Tongue (tissue), 2 donors: Measurements from ENCODE around the gene SP1. TPM values are rescaled to one million over a fixed set of nuclear protein-coding genes. Genes with fewer than 3 reads are reported as not detected.
A peak's percentile ranks its signal among the peaks of the same experiment; 100 is the strongest.
"Not testable (repeated sequence)": the region's sequence is repeated elsewhere in the genome, so short reads cannot be mapped to it uniquely, and the experiment has no call there.

Experiments used
- DNase-seq: peaks from one replicate; pipeline ENCODE4 v3.0.0-alpha.2; 2015
- total RNA-seq: library from RNA; depleted of rRNA; stranded (reverse); fragments of >200 nt; gene quantifications from one replicate; pipeline ENCODE4 v1.2.3, GENCODE V29; 2014

Gene SP1
- total RNA-seq, 1 donor from 2014 or later, result 53.1 TPM

DNA sequence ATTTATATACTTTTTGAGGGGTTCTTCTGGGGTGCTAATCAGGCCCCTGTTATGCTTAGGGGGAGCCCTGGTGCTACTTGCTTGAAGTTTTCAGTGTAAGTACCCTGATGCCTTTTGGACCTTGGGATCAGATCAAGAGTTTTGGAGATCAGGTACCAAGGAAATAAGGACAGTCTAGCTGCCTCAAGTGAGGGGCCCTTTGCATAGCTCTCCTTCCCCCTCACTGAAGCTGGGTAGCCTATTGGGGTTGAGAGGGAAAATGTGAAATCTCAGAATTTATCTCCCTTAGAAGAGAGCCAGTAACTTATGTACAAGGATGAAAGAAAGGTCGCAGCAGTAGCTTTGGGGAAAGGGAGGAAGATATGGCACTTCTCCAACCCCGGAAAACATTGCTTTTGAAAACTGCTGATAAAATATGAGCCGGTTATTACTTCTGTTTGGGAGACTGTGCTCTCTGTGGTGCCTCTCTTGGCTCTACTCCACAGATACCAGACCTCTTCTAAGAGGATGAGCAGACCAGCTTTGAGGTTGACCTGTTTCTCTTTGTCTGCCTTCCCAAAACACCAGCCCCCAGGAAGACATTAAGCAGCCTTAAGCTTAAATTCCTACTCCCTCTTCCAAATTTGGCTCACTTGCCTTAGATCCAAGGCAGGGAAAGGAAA, 34.9 kb downstream of the SP1 start:
- no peak for DNase-seq

- not testable (repeated sequence) for DNase-seq
Measured at GRCh38 chr12:53415752-53416389, 35.9 kb downstream of the SP1 start.

DNA sequence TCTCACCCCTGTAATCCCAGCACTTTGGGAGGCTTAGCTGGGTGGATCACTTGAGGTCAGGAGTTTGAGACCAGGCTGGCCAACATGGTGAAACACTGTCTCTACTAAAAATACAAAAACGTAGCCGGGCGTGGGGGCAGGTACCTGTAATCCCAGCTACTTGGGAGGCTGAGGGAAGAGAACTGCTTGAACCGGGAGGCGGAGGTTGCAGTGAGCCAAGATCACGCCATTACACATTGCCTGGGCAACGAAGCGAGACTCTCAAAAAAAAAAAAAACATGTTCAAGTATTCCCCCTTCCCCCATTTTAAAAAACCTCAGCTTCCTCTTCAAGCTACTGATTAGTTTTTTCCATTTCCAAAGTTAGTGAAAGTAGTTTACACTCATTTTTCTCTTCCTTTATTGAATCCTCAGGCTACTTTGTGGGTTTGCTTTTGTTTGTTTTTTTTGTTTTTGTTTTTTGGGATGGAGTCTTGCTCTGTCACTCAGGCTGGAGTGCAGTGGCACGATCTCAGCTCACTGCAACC, 37.4 kb downstream of the SP1 start:
- DNase-seq, result not testable (repeated sequence)

DNA sequence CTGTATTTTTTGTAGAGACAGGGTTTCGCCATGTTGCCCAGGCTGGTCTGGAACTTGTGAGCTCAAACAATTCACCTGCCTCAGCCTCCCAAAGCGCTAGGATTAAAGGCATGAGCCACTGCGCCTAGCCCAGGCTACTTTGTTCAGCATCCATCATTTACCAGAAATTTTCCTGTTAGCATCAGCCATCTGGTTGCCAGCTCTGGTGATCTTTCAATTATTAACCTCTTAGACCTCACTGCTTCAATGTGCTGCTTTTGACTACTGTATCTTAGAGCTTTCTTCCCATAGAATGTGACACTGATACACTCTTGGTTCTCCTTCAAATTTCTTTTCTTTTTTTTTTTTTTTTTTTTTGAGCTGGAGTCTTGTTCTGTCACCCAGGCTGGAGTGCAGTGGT, 38.2 kb downstream of the SP1 start:
- no peak for DNase-seq

DNA sequence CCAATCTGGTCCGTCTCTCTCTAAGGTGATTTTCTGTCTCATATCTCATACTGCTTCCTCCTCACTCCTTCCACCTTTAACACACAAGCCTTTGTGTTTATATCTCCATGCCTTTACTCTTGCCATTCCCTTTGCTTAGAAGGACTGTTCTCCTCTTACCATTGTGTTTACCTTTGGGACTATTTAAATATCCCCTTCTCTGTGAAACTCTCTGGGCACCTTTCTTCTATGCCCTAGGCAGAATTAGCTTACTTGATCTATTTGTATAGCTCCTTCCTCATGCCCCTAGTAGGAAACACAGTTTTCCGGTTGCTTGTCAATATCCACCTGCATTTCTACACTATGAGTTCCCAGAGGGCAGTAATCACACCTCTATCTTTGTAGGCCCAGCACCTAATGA, 39.8 kb downstream of the SP1 start:
- no peak for DNase-seq

DNA sequence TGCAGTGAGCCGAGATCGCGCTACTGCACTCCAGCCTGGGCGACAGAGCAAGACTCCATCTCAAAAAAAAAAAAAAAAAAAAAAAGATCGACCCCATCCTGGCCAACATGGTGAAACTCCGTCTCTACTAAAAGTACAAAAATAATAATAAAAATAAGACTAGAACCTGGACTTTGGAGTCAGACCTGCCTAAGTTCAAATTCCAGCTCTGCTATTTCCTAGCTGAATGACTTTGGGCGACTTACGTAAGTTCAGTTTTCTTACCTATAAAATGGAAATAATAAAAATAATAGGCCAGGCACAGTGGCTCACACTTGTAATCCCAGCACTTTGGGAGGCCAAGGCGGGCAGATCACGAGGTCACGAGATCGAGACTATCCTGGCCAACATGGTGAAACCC, 42.3 kb downstream of the SP1 start:
- DNase-seq, result not testable (repeated sequence)

GRCh38 chr12:53423597-53423996, 43.6 kb downstream of the SP1 start, which contains the start of gene AMHR2:
AMHR2 (plus strand) TSS chr12:53423855; CDS start chr12:53423935, 80 bp downstream.
- no peak for DNase-seq

GRCh38 chr12:53424626-53425514, 44.9 kb downstream of the SP1 start:
- DNase-seq, result no peak

DNA sequence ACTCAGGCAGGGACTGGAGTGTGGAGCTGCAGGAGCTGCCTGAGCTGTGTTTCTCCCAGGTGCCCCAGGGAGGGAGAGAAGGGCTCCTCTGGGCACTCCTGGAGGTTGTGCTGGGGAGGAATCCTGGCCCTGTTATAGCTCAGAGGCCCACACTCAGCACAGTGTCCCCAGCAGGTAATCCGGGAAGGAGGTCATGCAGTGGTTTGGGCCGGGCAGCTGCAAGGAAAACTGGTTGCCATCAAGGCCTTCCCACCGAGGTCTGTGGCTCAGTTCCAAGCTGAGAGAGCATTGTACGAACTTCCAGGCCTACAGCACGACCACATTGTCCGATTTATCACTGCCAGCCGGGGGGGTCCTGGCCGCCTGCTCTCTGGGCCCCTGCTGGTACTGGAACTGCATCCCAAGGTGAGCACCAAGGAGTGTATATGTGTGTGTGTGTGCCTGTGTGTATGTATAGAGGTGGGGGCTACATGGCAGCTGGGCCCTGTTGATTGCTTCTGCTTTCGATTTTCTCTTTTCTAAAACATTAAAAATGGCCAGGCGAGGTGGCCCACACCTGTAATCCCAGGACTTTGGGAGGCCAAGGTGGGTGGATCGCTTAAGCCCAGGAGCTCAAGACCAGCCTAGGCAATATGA, 45.7 kb downstream of the SP1 start:
- DNase-seq, result no peak

DNA sequence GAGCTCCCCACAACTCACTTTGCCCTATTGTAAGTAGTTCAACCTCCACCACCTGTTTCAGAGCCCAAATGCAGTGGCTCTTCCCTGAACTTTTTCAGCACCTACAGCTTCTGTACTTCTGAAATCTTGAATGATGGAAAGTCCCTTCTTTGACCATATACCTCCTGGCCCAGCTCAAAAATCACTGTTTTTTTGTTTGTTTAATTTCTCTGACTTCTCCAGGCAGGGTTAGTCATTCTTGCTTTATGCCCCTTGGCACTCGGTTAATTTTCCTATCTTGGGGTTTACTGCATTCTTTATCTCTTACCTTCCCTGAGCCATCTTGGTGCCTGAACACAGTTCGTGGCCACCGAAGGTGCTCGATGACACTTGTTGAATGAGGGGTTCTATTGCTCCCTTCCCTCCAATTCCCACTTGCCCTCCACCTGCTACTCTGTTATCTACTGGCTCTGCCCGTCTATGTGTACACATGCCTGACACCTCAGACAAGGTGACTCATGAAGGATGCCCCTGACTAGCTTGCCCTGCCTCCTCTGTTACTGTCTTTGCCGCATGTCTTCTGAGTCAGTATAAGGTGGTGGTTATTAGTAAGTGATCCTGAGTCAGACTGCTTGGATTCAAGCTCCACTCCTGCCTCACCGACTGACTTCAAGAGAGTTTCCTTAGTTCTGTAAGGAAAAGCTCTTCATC, 48.1 kb downstream of the SP1 start:
- no peak for DNase-seq

DNA sequence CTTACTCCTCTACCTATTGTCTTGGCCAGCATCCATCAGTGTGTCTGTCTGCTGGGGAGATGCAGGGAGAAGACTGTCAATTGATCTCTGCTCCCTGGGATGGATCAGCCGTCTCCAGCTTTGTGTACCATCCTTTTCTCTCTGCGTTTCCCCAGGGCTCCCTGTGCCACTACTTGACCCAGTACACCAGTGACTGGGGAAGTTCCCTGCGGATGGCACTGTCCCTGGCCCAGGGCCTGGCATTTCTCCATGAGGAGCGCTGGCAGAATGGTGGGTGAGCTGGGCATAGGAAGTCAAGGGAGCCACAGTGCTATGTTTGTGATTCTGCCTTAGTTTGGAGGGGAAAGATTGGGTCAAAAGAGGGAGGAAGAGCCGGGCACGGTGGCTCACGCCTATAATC, 48.8 kb downstream of the SP1 start:
- no peak for DNase-seq

DNA sequence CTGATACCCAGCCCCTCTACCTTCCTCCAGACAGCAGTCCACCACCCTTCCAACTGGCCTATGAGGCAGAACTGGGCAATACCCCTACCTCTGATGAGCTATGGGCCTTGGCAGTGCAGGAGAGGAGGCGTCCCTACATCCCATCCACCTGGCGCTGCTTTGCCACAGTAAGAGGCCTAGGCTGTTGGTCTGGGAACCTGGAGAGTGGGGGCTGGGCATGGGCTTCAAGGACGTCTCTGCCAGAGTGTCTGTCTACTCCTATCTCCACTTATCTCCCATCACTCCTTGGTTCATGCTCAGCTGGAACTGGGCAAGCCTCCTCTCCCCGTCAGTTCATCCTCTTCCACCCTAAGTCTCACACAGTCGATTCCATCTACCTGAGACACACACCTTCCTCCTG, 50.1 kb downstream of the SP1 start:
- DNase-seq, result no peak

DNA sequence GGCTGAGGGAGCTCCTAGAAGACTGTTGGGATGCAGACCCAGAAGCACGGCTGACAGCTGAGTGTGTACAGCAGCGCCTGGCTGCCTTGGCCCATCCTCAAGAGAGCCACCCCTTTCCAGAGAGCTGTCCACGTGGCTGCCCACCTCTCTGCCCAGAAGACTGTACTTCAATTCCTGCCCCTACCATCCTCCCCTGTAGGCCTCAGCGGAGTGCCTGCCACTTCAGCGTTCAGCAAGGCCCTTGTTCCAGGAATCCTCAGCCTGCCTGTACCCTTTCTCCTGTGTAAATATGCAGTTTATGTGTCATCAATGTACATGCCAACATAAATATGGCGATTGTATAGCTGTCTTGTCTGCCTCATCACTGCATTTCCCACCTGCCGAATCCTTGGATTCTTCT, 51.2 kb downstream of the SP1 start:
- no peak for DNase-seq

DNA sequence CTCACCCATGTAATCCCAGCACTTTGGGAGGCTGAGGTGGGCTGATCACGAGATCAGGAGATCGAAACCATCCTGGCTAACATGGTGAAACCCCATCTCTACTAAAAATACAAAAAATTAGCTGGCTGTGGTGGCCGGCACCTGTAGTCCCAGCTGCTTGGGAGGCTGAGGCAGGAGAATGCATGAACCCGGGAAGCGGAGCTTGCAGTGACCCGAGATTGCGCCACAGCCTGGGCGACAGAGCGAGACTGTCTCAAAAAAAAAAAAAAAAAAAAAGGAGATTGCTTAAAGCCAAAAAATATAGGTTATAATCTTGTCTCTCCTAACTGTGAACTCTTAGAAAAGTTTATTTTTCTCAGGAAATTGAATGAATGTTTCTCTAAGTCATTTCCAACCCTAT, 55.4 kb downstream of the SP1 start:
- DNase-seq, result not testable (repeated sequence)

GRCh38 chr12:53439582-53439981, 59.6 kb downstream of the SP1 start:
- not testable (repeated sequence) for DNase-seq

- peak; percentile 100 for DNase-seq
Measured at GRCh38 chr12:53441040-53441833, 61.3 kb downstream of the SP1 start, which contains the start of gene PRR13. PRR13 (plus strand) TSS chr12:53441734; CDS start chr12:53442715, 981 bp downstream.

DNA sequence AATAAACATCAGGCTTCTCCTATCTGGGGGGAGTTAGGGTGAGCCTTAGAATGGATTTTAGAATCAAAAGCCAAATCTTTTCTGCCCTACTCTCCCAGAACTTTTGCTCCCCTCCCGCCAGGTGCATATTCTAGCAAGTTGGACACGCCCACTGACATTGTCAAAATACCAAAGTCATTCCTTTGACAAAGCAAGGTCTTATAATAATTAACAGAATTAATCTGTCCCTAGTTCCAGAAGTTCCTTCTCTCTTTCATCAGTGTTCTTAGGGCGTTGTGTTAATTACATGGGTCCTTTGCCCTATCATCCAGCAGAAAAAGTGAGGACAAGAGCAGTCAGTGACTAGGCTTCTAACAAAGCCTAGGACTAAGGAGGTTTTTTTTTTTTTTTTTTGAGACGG, 64.0 kb downstream of the SP1 start:
- no peak for DNase-seq

GRCh38 chr12:53444593-53445325, 64.8 kb downstream of the SP1 start:
- not testable (repeated sequence) for DNase-seq

DNA sequence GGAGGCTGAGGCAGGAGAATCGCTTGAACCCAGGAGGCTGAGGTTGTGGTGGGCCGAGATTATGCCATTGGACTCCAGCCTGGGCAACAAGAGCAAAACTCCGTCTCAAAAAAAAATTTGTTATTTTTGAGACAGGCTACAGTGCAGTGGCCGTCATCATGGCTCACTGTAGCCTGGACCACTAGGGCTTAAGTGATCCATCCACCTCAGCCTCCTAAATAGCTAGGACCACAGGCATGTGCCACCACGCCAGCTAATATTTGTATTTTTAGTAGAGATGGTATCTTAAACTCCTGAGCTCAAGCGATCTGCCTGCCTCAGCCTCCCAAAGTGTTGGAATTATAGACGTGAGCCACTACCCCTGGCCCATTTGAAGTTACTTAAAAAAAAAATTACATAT, 71.0 kb downstream of the SP1 start:
- DNase-seq, result no peak

- peak; percentile 100 for DNase-seq
Measured at GRCh38 chr12:53451661-53452158, 71.7 kb downstream of the SP1 start, which contains the start of gene PCBP2. PCBP2 (plus strand) TSS chr12:53452102; CDS start chr12:53454801, 2,699 bp downstream.
